ENCODE measurements around the gene UBE2D3.
"Not testable (repeated sequence)": the region's sequence is repeated elsewhere in the genome, so short reads cannot be mapped to it uniquely, and the experiment has no call there.

UBE2D3 gene

GRCh38 chr4:102825261-102826091 is 1.9 kb downstream of the UBE2D3 start:
- H3K4me3 ChIP-seq (ENCODE audit: low read depth, low read length), result peak overlapping the region; percentile 79
- in situ Hi-C loops (cut with HindIII; ENCODE audit: low sequenced_read_pairs), result no loop called here
- no peak for TF ChIP-seq CTCF (IDR thresholded peaks at IDR 0.05; ENCODE audit: low read depth, low read length)
- DNase-seq (ENCODE audit: low read depth, low spot score), result peak; percentile 75

GRCh38 chr4:102824398-102824797 is 3.0 kb downstream of the UBE2D3 start:
- DNase-seq (ENCODE audit: low read depth, low spot score), result no peak
- in situ Hi-C loops (cut with HindIII; ENCODE audit: low sequenced_read_pairs), result no loop called here
- TF ChIP-seq CTCF (IDR thresholded peaks at IDR 0.05; ENCODE audit: low read depth, low read length), result no peak
- peak overlapping the region; percentile 79 for H3K4me3 ChIP-seq (ENCODE audit: low read depth, low read length)

DNA sequence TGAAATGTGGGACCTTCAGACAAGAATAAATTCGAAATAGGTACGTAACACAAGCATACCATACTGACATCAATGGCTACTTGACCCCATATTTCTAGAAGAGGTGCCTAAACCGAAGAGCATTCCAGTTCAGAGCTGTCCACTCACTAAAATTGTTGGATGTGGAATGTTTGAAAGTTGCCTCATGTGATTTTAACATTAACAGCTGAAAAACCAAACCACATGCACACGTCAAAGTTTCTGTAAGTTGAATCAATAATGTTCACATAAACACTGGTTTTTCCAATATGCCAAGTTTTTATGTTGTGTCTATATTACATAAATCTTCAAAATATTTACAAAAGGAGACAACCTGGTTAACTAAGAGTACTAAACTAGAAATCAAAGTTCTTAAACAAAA is 3.5 kb downstream of the UBE2D3 start:
- TF ChIP-seq CTCF (IDR thresholded peaks at IDR 0.05; ENCODE audit: low read depth, low read length), result no peak
- peak overlapping the region; percentile 79 for H3K4me3 ChIP-seq (ENCODE audit: low read depth, low read length)
- DNase-seq (ENCODE audit: low read depth, low spot score), result no peak
- in situ Hi-C loops (cut with HindIII; ENCODE audit: low sequenced_read_pairs), result no loop called here

DNA sequence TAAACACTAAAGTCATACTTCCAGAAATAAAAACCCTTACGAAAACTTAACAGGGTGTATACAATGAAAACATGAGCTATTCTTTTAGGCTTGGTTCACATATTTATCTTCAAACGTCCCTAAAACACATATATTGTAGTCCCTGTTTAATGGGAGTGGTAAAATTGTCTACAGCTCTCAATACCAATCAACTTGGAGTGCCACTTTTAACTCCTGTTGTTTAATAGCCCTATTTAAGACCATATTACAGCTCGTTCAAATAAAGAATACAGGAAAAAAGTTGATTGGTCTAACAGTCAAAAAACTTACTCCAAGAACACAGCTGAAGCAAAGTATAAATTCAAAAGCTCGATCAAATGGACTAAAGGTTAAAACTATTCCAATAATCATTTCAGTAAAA is 3.9 kb downstream of the UBE2D3 start:
- in situ Hi-C loops (cut with HindIII; ENCODE audit: low sequenced_read_pairs), result no loop called here
- TF ChIP-seq CTCF (IDR thresholded peaks at IDR 0.05; ENCODE audit: low read depth, low read length), result no peak

DNA sequence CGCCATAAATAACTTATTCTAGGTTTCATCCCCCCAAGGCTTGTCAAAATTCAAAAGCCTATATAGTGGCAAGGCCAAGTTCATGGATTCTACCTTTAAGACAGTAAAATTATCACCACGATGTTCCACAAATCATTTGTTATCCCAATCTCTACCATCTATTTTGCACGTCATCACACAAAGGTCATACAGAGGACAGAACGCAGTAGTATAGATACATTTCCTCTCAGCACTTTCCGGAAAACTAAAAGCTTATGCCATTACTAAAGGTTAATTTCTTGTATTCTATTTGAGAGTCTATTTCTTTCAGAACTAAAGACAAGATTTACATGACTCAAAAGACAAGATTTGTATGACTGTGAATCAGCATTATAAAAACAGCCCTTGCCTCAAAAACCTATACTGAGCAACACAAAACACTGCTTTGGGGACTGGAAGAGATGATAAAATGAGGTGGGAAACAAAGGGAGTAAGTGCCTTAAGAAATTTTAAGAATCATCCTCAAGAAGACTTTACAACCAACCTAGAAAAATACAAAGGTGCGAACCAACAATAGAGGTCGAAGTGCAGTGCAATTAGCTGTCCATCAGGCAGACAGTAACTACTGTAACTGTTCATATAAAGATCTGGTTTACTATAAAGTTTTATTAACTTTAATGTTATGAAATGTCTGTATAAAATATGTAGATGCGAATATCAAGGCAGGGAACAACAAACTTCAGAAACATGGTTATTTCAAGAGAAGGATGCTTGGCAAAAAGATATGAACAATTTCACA is 7.6 kb downstream of the UBE2D3 start:
- H3K4me3 ChIP-seq (ENCODE audit: low read depth, low read length), result no peak overlapping the region
- TF ChIP-seq CTCF (IDR thresholded peaks at IDR 0.05; ENCODE audit: low read depth, low read length), result no peak
- peak; percentile 33 for DNase-seq (ENCODE audit: low read depth, low spot score)
- in situ Hi-C loops (cut with HindIII; ENCODE audit: low sequenced_read_pairs), result no loop called here

More for the DNA sequence above, 3.9 kb downstream of the UBE2D3 start:
- DNase-seq (ENCODE audit: low read depth, low spot score), result no peak
- H3K4me3 ChIP-seq (ENCODE audit: low read depth, low read length), result no peak overlapping the region

GRCh38 chr4:102819100-102819499 is 8.3 kb downstream of the UBE2D3 start:
- in situ Hi-C loops (cut with HindIII; ENCODE audit: low sequenced_read_pairs); DNase-seq (ENCODE audit: low read depth, low spot score); H3K4me3 ChIP-seq (ENCODE audit: low read depth, low read length): not testable (repeated sequence)
